SHP77 treated with DMSO at 0.1 percent for 48 hours (cell line): ENCODE data around the gene PCDHGA3.
"Not testable (repeated sequence)": the region's sequence is repeated elsewhere in the genome, so short reads cannot be mapped to it uniquely, and the experiment has no call there.

Experiments used
- DNase-seq: peaks from one replicate; lab custom pipeline; 2025; lab: John Stamatoyannopoulos, UW

PCDHGA3 gene

GRCh38 chr5:141349917-141350619 lies 6.4 kb downstream of the PCDHGA3 start, which contains the start of gene PCDHGB1:
Gene PCDHGB1 (plus strand): TSS chr5:141350099. CDS start chr5:141350261, 162 bp downstream.
- DNase-seq: no peak

GRCh38 chr5:141351591-141351990 lies 8.0 kb downstream of the PCDHGA3 start:
- DNase-seq: no peak

GRCh38 chr5:141354900-141355469 lies 11.4 kb downstream of the PCDHGA3 start, which contains the start of gene PCDHGA4:
Gene PCDHGA4 (plus strand): TSS chr5:141355021. CDS start chr5:141355108, 87 bp downstream.
- DNase-seq: no peak

GRCh38 chr5:141355641-141356040 lies 12.0 kb downstream of the PCDHGA3 start:
- no peak for DNase-seq

GRCh38 chr5:141356133-141356532 lies 12.5 kb downstream of the PCDHGA3 start:
- no peak for DNase-seq

GRCh38 chr5:141356950-141357349 lies 13.3 kb downstream of the PCDHGA3 start:
- no peak for DNase-seq

- DNase-seq: no peak
Observed at GRCh38 chr5:141359790-141360426, 16.3 kb downstream of the PCDHGA3 start, which contains the start of gene PCDHGB2. Gene PCDHGB2 (plus strand): TSS chr5:141359994. CDS start chr5:141360136, 142 bp downstream.

GRCh38 chr5:141360685-141361084 lies 17.1 kb downstream of the PCDHGA3 start:
- DNase-seq: no peak

- DNase-seq: no peak
Observed at GRCh38 chr5:141362719-141363118, 19.1 kb downstream of the PCDHGA3 start.

GRCh38 chr5:141363952-141364660 lies 20.5 kb downstream of the PCDHGA3 start, which contains the start of gene PCDHGA5:
Gene PCDHGA5 (plus strand): TSS chr5:141364162. CDS start chr5:141364331, 169 bp downstream.
- no peak for DNase-seq

GRCh38 chr5:141366016-141366896 lies 22.6 kb downstream of the PCDHGA3 start:
- DNase-seq: no peak

GRCh38 chr5:141369994-141370848 lies 26.6 kb downstream of the PCDHGA3 start, which contains the start of gene PCDHGB3:
Gene PCDHGB3 (plus strand): TSS chr5:141370242. CDS start chr5:141370395, 153 bp downstream.
- no peak for DNase-seq

- DNase-seq: no peak
Observed at GRCh38 chr5:141371572-141372475, 28.2 kb downstream of the PCDHGA3 start.

- DNase-seq: no peak
Observed at GRCh38 chr5:141373673-141374317, 30.2 kb downstream of the PCDHGA3 start, which contains the start of gene PCDHGA6. Gene PCDHGA6 (plus strand): TSS chr5:141373891. CDS start chr5:141374084, 193 bp downstream.

GRCh38 chr5:141374627-141375026 lies 31.0 kb downstream of the PCDHGA3 start:
- no peak for DNase-seq

GRCh38 chr5:141375444-141376155 lies 32.0 kb downstream of the PCDHGA3 start:
- DNase-seq: not testable (repeated sequence)

GRCh38 chr5:141382469-141383294 lies 39.1 kb downstream of the PCDHGA3 start, which contains the start of gene PCDHGA7:
Gene PCDHGA7 (plus strand): TSS chr5:141382742. CDS start chr5:141382900, 158 bp downstream.
- DNase-seq: no peak
